HG03039 (cell line): ENCODE data around the gene HAUS7.
"Not testable (repeated sequence)": the region's sequence is repeated elsewhere in the genome, so short reads cannot be mapped to it uniquely, and the experiment has no call there.

Experiments
- ATAC-seq: cut with Tn5 transposase; IDR thresholded peaks from one replicate; pipeline ENCODE4 v1.9.1; 2021; ENCODE audit warnings: mild to moderate bottlenecking, moderate library complexity; ENCODE audit not compliant: unreplicated experiment

HAUS7 gene

DNA sequence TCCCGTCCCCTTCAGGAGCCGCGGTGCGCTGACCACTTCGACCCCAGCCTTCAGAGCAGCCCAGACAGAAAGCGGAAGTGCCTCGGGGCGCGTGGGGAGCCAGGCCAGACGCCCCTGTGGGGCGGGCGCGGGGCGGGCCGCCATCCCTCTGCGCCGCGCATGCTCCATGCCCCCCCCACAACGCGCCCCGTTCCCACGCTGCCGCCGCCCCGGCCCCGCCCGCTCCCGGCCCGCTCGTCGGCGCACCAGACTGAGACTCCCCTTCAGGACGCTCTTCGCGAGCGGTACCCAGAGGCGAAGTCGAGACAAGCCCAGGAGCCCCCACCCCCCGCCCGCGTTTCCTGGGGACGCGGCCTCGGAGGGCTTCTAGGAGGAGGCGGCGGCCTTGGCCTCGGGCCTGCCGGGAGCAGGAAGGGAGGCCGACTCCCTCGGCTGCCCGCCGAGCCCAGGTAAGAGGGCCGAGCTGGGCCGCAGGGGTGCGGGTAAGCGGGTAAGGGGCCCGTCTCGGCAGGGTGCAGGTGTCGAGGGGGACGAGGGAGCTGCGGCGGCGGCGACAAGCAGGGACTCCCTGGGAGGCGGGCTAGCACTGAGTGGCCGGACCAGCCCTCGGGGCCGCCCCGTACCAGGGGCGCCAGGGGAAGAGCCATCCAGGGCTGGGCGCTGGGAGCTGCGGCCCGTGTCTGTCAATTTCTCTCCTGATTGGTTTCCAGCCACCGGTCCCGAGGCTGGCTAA is 59.0 kb downstream of the HAUS7 start, which contains the start of gene ZFP92:
Gene ZFP92 (plus strand): TSS at position 218 of the 733 bp plus-strand sequence. CDS start 6,851 bp downstream, outside the sequence.
- ATAC-seq, result peak; percentile 55

- ATAC-seq, result no peak
Measured at GRCh38 chrX:153410888-153411254, 59.5 kb downstream of the HAUS7 start.

DNA sequence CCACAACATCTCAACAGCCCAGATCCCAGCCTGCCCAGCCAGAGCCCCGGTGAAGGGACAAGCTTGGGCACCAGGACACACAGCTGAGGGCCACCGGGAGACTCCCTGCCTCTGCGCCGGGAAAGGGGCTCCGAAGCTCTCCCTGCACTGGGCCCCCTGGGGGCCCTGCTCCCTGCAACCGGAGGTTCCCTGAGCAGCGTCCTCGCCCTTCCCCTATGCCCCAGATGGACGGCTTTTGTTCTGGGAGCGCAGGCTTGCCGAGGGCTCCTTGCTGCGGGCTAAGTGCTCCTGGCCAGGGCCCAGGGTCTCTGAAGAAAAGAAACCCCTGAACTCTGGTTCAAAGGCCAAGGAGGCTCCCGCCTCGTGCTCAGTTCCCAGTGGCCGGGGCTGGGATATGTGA is 60.0 kb downstream of the HAUS7 start:
- no peak for ATAC-seq

GRCh38 chrX:153409414-153410101 is 60.8 kb downstream of the HAUS7 start:
- no peak for ATAC-seq

- no peak for ATAC-seq
Measured at GRCh38 chrX:153408871-153409351, 61.5 kb downstream of the HAUS7 start.

- no peak for ATAC-seq
Measured at GRCh38 chrX:153408221-153408721, 62.1 kb downstream of the HAUS7 start.

DNA sequence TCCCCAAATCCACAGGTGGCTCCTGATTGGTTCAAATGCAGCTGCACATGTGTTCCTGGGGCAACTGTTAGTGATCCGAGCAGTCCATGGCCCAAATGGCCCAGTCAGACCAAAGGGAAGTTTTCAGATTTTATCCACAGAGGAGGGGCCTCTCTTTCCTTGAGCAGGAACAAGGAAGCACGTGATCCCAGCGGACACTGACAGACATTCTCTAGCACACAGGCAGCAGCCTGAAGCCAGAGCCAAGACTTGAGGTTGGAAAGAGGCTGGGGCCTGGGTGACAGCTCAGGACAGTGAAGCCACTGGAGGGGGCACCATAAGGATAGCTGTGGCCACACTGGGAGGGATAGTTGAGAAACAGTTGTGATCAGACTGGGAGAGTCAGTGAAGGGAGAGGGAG is 62.6 kb downstream of the HAUS7 start:
- no peak for ATAC-seq

DNA sequence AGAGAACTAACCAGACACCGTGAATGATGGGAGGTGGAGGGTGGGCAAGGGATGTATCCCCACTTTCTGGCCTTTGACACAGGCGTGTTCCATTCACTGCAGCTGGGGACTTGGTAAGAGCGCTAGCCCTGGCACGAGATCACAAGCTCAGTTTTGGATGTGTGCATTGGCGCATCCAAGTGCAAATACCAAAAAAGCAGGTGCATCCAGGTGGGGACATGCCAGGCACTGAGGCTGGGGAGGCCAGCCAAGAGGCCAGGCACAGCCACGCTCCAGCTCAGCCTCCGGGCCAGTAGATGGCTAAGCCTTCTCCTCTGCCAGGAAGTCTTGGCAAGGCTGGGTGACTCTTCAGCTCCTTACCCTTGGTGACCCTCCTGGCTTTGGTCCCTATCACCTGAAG is 63.5 kb downstream of the HAUS7 start:
- no peak for ATAC-seq

GRCh38 chrX:153406011-153406410 is 64.4 kb downstream of the HAUS7 start:
- no peak for ATAC-seq

DNA sequence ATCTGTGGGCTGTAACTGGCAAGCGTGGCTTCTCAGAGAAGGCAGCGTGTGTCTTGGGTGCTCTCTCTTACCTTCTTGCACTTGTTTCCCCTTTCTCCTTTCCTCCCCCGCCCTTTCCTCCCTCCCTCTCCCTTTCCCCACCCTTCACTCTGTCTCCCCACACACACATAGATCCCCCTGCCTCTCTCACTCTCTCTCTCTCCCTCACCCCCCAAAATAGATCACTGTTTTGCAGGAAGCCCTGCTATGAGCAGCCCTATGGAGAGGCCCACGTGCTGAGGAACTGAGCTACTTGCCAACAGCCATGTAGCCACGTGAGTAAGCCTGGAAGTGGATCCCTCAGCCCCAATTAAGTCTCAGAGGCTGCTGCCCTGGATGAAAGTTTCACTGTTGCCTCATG is 65.0 kb downstream of the HAUS7 start:
- no peak for ATAC-seq

DNA sequence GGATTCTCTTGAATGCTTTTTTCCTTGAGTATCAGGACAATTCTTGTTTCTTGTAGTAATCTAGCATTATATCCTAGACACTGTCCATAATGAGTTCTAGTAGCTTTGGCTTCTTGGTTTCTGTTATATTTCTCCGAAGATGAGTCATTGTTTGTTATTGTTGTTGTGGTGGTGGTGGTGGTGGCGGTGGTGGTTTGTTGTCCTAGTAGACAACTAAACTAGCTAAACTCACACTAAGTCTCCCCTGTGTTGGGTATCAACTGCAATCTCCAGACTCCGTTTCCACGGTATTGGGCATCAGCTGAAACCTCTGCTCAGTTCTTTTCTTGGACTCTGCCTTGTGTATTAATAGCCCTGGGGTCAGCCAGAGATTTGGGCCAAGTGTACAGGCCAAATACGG is 66.0 kb downstream of the HAUS7 start:
- ATAC-seq, result not testable (repeated sequence)

DNA sequence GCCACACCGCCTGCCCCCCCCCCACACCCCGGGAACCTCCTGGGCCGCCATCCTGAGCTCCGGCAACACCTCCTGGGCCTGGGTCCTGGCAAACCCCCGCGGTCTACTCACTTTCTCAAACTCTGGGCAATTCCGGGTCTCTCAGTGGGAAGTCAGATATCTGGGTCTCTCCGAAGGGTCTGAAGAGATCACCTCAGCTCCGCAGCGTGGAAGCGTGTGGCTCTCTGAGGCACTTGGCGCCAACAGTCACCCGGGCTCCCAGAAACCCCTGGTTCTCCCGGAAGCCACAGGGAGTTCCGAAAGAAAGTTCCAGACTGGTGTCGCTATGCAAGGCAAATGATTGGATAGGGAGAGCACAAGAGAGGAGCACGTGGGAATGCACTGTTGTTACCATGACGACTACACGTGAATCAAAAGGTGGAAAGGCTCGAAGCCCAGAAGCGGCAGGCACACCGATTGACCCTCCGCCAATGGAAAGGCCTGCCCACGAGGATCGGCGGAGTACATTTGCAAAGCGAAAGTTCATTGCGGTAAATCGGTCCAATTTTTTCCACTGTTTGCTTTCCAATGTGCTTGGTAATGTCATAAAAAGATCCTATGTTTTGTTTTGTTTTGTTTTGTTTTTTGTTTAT is 69.1 kb downstream of the HAUS7 start, which contains the start of gene PNMA6E:
Gene PNMA6E (minus strand): TSS at position 218 of the 632 bp plus-strand sequence. CDS start 2,501 bp downstream, outside the sequence.
- no peak for ATAC-seq

- no peak for ATAC-seq
Measured at GRCh38 chrX:153400146-153401132, 69.9 kb downstream of the HAUS7 start.

GRCh38 chrX:153398275-153398960 is 72.0 kb downstream of the HAUS7 start:
- no peak for ATAC-seq
